Endometrium (tissue), 2 donors: ENCODE data around the gene SDS.

Experiments used
- FAIRE-seq: peaks from 2 replicates; lab custom pipeline; 2012; peaks lifted over from hg19 to GRCh38; lab: Jason Lieb, UNC
- donor health status: control.
- donor health status: control.

The SDS gene

DNA sequence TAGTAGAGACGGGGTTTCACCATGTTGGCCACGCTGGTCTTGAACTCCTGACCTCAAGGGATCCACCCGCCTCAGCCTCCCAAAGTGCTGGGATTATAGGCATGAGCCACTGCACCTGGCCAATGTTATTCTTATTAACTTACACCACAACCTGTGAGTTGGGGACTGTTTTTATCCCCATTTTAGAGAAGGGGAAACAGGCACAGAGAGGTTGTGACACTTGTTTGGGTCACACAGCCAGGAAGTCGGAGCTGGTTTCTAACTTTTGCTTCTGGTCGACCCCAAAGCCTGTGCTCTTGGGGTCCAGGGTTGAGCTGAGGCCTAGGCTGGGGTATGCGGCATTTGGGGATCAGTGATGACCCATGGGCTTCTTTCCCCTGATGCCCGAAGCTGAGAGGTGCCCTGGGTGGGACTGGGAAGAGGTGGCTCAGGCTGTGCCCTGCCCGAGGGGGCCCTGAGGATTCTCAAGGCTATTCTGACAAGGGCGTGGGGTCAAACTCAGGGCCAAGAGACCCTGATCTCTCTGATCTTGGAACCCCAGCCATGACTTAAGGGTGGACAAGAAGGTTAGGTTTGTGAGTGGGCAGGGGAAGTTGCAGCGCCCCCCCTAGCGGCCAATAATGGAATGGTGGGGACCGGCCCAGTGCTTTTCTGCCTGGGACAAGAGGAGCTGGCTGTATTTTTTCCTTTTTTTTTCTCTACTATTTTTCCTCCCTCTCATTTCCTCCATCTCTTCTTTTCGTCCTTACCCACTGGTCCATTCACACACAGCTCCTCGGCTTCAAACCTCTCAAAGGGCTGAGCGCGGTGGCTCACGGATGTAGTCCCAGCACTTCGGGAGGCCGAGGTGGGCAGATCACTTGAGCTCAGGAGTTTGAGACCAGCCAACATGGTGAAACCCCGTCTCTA lies 21.5 kb upstream of the SDS start:
- no peak for FAIRE-seq

DNA sequence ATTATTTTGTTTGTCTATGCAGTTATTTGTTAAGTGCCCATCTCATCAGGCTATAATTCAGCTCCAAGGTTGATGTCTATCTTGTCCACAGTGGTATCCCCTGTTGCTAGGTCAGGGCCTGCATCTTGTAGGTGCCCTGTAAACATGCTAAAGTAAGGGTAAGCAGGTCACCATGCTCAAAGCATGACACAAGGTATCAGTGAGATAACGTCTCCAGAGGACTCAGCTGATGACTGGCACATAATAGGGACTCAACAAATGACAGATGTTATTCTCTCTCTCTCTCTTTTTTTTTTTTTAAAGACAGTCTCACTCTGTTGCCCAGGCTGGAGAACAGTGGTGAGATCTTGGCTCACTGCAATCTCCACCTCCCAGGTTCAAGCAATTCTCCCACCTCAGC lies 20.8 kb upstream of the SDS start:
- no peak for FAIRE-seq

DNA sequence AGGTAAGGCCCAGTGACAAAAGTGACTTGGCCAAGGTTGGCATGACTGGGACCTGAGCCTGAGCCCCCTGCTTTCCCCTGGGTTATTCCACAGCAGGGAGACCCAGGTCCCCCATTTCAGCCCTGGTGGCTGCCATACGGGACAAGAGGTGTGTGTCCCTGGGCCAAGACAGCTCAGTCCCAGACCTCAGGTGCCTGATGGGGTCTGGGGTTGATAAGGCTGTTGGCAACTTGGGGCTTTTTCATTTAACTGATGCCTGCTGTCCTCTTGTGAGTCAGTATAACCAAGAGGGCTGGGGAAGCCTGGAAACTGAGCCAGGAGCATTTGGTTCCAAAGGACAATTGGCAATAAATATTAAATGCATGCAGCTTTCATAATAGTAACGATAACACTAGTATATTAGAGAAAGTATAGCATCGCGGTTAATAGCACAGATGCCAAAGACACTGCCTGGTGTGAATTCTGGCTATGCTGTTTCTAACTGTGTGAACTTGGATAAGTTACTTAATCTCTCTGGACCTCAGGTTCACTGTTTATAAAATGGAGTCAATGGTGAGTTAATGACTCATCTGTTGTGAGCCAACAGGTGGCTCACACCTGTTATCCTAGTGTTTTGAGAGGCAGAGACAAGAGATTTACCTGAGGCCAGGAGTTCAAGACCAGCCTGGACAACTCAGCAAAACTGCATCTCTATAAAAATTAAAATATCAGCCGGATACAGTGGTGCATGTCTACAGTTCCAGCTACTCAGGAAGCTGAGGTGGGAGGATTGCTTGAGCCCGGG lies 19.4 kb upstream of the SDS start:
- no peak for FAIRE-seq

DNA sequence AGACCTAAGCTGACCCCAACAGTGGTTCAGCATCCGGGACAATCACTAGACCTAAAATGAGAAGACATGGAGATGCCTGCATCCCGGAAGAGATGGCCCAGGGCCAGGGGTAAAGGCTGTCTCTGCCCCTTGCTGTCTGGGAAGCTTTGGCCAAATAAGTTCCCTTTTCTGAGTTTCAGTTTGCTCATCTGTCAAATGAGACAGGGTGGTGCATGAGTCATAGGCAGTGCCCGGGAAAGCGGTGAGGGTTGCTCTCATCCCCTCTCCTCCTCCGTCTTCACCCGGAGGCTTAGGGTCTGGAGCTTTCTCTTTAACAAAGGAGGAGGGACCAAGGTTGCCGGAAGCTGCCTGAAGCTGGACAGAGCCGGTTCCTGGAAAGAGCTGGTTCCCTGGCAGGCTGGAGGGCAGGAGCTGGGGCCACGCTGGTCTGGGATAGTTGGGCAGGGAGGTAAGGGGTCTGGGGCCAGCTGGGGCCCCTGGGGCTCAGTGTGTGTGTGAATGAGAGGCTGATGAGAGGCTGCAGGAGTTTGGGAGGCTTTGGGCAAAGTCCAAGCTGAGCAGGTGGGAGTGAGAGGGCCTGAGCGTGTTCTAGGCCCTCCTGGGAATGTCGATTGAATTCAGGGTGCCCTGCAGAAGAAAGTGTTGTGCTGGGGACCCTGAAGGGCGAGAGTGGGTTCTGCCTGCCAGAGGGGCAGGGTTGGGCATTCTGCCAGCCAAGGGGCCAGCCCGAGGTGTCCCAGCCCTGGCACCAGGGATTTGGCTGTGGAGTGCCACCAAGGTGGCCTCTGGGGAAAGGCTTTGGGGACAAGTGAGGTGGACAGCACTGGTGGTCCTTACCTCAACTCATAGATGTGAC lies 18.6 kb upstream of the SDS start, which contains the start of gene SDSL:
Gene SDSL (plus strand): TSS at position 351 of the 856 bp plus-strand sequence. CDS start 5,603 bp downstream, outside the sequence.
- FAIRE-seq: no peak

DNA sequence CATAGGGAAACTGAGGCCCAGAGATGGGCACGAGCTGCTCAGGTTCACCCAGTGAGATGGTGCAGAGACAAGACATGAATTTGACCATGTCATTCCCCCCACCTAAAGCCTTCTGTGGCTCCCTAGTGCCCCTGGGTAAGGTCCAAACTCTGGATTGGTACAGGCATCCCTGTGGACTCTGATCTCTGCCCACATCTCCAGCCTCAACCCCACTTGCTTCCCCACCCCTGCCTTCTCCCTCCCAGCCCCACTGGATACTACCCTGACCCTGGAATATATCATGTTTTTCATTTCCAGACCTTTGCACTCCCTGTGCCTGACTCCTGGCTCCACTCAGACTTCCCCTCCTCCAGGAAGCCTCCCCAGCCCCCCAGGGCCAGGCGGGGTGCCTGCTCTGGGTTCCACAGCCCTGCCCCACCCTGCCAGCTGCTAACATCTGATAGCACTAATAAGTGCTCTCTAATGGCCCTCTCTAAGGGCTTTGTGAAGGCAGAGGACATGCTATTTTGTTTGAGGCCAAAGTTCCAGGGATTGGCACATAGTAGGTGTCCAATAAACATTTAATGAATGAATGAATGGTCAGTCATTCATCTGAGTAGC lies 17.4 kb upstream of the SDS start:
- FAIRE-seq: no peak

DNA sequence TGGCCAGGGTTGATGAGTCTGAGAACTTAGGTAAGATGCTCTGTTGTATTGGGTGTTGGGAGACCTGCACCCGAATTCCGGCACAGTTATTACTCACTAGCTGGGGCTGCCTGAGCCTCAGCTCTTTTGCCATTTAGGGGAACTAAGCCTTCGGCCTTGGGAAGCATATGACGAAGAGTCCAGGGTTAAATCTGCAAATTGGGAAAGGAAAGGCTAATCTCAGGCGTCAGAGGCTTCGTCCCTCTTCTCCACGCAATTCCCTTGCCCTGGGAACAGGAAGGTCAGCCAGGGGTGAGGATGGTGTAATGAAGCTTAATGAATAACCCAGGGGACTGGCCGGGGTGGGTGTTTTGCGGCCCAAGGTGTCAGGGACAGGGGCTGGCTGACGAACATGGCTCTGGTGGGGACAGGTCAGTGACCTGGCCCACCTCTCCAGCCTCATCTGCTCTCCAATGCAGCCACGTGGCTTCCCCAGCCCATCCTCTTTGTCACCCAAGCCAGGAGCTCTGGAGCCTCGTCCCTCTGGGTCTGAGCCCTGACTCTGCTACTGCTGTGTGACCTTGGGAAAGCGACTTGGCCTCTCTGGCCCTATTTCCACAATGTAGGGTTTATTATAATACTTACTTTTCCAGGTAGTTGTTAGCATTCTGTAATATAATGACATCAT lies 14.7 kb upstream of the SDS start:
- no peak for FAIRE-seq

DNA sequence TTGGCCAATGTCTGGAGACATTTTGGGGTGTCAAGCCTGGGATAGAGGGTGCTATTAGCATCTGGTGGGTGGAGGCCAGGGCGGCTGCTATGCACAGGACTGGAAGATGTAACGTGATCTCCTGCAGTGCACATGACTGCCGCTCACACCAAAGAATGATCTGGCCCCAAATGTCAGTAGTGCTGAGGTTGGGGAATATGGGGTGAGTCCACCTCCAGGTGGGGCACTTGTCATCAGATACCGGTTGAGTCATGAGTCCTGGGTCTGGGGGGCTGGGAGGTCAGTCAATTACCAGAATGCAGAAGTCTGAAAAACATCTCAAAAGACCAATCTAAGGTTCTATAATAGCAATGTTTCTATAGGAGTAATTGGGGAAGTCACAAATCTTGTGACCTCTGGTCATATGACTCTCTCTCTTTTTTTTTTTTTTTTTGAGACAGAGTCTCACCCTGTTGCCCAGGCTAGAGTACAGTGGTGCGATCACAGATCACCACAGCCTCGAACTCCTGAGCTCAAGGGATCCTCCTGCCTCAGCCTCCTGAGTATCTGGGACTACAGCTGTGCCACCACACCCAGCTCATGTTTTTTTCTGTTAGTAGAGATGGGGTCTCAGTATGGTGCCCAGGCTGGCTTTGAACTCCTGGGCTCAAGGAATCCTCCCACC lies 12.5 kb upstream of the SDS start:
- FAIRE-seq: no peak

DNA sequence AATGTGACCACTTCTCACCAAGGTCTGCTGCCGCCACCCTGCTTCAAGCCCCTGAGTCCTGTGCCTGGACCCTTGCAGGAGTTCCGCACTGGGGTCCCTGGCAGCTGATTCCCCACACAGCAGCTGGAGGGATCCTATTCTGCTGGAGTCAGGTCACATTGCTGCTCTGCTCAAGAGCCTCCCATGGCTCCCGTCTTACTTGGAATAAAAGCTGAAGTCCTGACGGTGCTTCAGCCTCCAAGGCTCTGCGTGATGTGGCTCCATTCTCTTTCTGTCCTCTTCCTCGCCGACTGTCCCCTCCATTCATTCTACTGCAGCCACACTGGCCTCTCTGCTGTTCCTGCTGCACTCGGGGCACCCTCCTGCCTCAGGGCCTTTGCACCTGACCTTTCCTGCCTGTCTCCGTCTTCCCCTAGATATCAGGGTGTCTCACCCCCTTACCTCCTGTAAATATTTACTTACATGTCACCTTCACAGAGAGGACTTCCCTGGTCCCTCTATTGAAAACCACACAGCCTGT lies 10.9 kb upstream of the SDS start:
- no peak for FAIRE-seq

DNA sequence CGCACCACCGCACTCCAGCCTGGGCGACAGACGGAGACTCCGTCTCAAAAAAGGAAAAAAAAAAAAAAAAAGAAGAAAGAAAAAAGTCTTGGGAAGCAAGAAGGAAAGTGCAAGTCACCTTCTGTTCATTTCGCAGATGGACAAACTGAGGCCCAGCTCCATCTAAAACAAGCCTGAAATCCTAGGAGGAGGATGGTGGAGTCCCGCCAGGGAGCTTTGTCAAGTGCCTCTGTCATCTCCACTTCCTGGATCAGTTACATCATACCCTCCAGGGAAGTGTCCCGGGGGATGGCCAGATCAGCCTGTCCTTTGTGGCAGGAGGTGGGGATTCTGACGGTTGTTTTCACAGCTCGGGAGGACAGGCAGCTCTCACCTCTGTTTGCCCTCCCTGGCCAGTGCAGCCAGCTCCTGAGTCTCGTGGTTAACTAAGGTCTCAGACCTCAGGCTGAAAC lies 9.8 kb upstream of the SDS start:
- no peak for FAIRE-seq

DNA sequence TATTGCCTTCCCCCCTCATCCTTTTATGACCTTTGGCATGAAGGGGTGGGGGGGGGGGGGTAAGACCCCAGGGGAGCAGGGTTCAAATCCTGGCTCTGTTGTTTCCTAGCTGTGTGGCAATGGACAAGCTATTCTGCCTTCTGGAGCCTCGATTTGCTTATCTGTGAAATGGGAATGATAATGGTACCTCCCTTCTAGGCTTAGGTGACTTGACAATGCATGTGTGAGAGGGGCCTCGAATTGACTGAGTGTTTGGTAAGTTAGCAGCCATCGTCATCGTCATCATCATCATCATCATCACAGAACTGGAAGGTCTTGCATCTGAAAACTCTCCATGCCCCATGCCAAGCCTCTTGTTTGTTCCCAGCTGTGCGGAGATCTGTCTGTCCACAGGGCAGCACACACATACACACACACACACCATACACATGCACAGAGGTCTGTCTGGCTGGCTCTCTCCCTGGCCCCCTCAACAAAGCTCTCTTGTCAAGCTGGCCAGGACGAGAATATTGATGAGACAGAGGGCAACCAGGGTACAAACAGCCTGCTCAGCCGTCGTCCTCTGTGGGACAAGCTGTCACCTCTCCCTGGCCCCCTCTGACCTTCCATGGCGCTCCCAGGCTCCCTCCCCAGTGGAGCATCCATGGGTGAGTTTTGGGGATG lies 5.9 kb upstream of the SDS start:
- FAIRE-seq: no peak

DNA sequence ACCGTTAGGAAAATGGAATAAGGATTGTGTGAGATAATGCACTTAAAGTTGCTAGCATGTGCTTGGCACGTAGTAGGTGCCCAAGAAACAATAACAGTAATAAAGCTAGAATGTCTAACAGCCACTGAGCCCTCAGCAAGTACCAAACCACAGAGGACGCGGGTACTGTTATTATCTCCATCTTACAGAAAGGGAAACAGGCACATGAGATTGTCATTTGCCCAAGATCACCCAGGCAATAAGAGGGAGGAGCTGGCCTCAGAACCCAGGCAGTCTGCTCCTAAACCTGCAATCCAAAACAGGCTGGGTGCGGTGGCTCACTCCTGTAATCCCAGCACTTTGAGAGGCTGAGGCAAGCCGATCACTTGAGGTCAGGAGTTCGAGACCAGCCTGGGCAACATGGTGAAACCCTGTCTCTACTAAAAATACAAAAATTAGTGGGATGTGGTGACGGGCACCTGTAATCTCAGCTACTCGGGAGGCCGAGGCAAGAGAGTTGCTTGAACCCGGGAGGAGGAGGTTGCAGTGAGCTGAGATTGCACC lies 5.1 kb upstream of the SDS start:
- no peak for FAIRE-seq

DNA sequence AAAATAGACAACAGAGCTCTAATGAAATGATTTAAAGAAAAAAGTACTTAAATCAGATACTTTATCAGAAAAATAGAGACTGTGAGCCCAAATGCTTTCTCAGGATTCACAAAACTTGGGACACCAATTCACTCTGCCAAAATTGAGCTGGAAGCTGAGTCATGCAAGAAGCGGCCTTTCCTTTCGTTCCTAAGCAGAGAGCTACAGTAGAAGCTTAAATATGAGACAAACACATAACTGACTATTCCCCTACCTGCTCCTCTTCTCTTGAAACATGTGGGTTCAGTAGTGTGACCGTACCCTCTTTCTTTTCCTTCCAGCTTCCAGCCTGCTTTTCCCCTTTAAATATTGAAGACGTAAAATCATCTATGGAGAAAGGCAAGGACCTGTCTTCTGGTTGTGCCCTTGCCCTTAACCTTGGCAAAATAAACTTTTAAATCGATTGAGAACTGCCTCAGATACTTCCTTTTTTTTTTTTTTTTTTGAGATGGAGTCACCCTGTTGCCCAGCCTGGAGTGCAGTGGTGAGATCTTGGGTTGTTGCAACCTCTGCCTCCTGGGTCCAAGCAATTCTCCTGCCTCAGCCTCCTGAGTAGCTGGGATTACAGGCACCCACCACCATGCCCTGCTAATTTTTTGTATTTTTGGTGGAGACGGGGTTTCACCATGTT lies 4.4 kb upstream of the SDS start:
- no peak for FAIRE-seq

- FAIRE-seq: no peak
Observed at GRCh38 chr12:113405694-113406093, 2.0 kb upstream of the SDS start.

GRCh38 chr12:113402586-113403260 lies 964 bp downstream of the SDS start:
- FAIRE-seq: no peak

DNA sequence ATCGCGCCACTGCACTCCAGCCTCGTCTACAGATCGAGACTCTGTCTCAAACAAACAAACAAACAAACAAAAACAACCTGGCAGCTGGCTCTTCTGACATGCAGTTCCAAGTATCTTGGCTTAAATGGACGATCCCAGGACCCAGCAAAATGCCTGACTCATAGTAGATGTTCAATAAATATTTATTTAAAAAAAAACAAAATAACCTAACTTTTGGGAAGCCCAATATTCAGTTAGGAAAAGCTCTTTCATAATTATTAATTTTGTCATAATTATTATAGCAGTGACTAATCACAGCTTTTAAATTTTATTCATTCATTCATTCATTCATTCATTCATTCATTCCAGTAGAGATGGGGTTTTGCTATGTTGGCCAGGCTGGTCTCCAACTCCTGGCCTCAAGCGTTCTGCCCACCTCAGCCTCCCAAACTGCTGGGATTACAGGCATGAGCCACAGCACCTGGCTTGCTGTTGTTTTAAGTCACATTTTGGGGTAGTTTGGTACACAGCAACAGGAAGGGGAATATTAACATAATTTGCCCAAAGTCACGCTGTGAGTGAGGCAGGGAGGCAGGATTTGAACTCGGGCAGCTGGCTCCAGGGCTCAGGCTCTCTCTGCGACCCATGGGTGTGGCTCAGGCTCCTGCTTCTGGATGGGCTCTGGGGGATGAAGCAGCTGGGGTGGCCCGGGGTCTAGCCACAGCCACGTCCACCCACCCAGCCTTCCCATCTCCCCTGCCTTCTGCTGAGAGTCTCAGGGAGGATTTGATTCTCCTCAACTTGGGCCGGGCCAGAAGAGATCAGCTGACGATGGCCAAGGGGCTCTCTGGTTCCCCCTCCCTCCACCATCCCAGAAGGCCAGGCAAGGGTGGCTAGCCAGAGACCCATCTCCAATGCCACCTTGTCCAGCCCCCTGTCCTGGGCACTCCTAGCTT lies 2.4 kb downstream of the SDS start:
- FAIRE-seq: no peak

DNA sequence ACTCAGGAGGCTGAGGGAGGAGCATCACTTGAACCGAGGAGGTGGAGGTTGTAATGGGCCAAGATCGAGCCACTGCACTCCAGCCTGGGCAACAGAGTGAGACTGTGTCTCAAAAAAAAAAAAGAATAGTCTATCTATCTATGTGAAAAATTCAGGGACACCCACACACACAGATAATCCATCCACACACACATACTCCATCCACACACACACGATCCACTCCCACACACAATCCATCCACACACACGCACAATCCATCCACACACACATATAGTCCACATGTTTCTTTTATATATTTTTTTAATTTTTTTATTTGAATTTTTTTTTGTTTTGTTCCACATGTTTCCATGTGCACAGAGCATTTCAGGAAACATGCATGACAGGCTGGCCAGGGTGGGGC lies 3.3 kb downstream of the SDS start:
- FAIRE-seq: no peak

GRCh38 chr12:113399490-113399889 lies 4.2 kb downstream of the SDS start:
- FAIRE-seq: no peak
